SK-N-SH treated with all-trans-retinoic acid at 6 μM for 48 hours (cell line): Measurements from ENCODE around the gene SERPINE2.

Experiments
- ATAC-seq: fragments of 200-7000 bp; cut with Tn5 transposase; 3 replicates; pipeline ENCODE4 v1.9.1; 2020; ENCODE audit warnings: mild to moderate bottlenecking, moderate library complexity
- ARNTL ChIP-seq: fragments of 450-650 bp; formaldehyde crosslinking; IDR thresholded peaks from 2 replicates; pipeline ENCODE4 v1.5.0; 2020; ENCODE audit warnings: low read depth, mild to moderate bottlenecking, moderate library complexity, borderline replicate concordance
- BACH2 ChIP-seq: fragments of 250-450 bp; sonication (Bioruptor Pico); IDR thresholded peaks from 2 replicates; pipeline ENCODE4 v1.9.0; 2021; ENCODE audit warnings: mild to moderate bottlenecking, borderline replicate concordance
- CSDC2 ChIP-seq: fragments of 250-450 bp; sonication (Bioruptor Pico); IDR thresholded peaks from 2 replicates; pipeline ENCODE4 v1.5.0; 2020; ENCODE audit warnings: mild to moderate bottlenecking, moderate library complexity
- CSRNP3 ChIP-seq: fragments of 250-450 bp; sonication (Bioruptor Pico); IDR thresholded peaks from 2 replicates; pipeline ENCODE4 v1.5.1; 2021; ENCODE audit warnings: mild to moderate bottlenecking, moderate library complexity
- ESRRG ChIP-seq: fragments of 250-450 bp; sonication (Bioruptor Pico); IDR thresholded peaks from 2 replicates; pipeline ENCODE4 v1.6.1; 2021; ENCODE audit warnings: mild to moderate bottlenecking
- GLIS3 ChIP-seq: fragments of 250-450 bp; sonication (Bioruptor Pico); IDR thresholded peaks from 2 replicates; pipeline ENCODE4 v1.5.0; 2020; ENCODE audit warnings: mild to moderate bottlenecking, moderate library complexity
- ISL1 ChIP-seq: fragments of 250-450 bp; sonication (Bioruptor Pico); IDR thresholded peaks from 2 replicates; pipeline ENCODE4 v2.1.2; 2022; ENCODE audit warnings: mild to moderate bottlenecking, moderate library complexity
- OSR1 ChIP-seq: fragments of 250-450 bp; sonication (Bioruptor Pico); IDR thresholded peaks from 2 replicates; pipeline ENCODE4 v1.8.0; 2022; ENCODE audit warnings: moderate library complexity, mild to moderate bottlenecking, inconsistent platforms
- PATZ1 ChIP-seq: fragments of 250-450 bp; sonication (Bioruptor Pico); IDR thresholded peaks from 2 replicates; pipeline ENCODE4 v1.8.0; 2020; ENCODE audit warnings: mild to moderate bottlenecking, moderate library complexity, borderline replicate concordance
- POU6F1 ChIP-seq: fragments of 250-450 bp; sonication (Bioruptor Pico); IDR thresholded peaks from 2 replicates; pipeline ENCODE4 v1.8.0; 2021; ENCODE audit warnings: low read depth, mild to moderate bottlenecking, moderate library complexity, borderline replicate concordance
- PPARA ChIP-seq: fragments of 250-450 bp; sonication (Bioruptor Pico); IDR thresholded peaks from 2 replicates; pipeline ENCODE4 v1.5.0; 2020; ENCODE audit warnings: mild to moderate bottlenecking, borderline replicate concordance
- RARB ChIP-seq: fragments of 250-450 bp; sonication (Bioruptor Pico); IDR thresholded peaks from 2 replicates; pipeline ENCODE4 v1.8.0; 2021; ENCODE audit warnings: mild to moderate bottlenecking, moderate library complexity
- SNAI2 ChIP-seq: fragments of 250-450 bp; sonication (Bioruptor Pico); IDR thresholded peaks from 2 replicates; pipeline ENCODE4 v1.5.0; 2020; ENCODE audit warnings: mild to moderate bottlenecking, moderate library complexity
- TCF4 ChIP-seq: fragments of 250-450 bp; sonication (Bioruptor Pico); IDR thresholded peaks from 2 replicates; pipeline ENCODE4 v1.8.0; 2021; ENCODE audit warnings: mild to moderate bottlenecking, moderate library complexity, borderline replicate concordance
- TSHZ2 ChIP-seq: fragments of 250-450 bp; sonication (Bioruptor Pico); IDR thresholded peaks from 2 replicates; pipeline ENCODE4 v1.5.0; 2020; ENCODE audit warnings: mild to moderate bottlenecking, moderate library complexity
- ZC3H10 ChIP-seq: fragments of 250-450 bp; sonication (Bioruptor Pico); IDR thresholded peaks from 2 replicates; pipeline ENCODE4 v1.5.1; 2021; ENCODE audit warnings: mild to moderate bottlenecking, moderate library complexity
- ZFP3 ChIP-seq: fragments of 250-450 bp; sonication (Bioruptor Pico); IDR thresholded peaks from 2 replicates; pipeline ENCODE4 v1.5.0; 2020; ENCODE audit warnings: mild to moderate bottlenecking, moderate library complexity
- ZFP30 ChIP-seq: fragments of 450-650 bp; formaldehyde crosslinking; IDR thresholded peaks from 2 replicates; pipeline ENCODE4 v1.5.0; 2022; ENCODE audit warnings: mild to moderate bottlenecking, moderate library complexity
- ZNF565 ChIP-seq: fragments of 450-650 bp; formaldehyde crosslinking; conservative IDR thresholded peaks from 2 replicates; pipeline ENCODE4 v1.5.0; 2020; ENCODE audit warnings: low read depth, mild to moderate bottlenecking, moderate library complexity
- ZNF70 ChIP-seq: fragments of 450-650 bp; formaldehyde crosslinking; IDR thresholded peaks from 2 replicates; pipeline ENCODE4 v1.5.0; 2020; ENCODE audit warnings: mild to moderate bottlenecking, moderate library complexity

SERPINE2 gene

GRCh38 chr2:224011837-224012236 lies 27.2 kb downstream of the SERPINE2 start:
- no peak for ATAC-seq
- TF ChIP-seq PATZ1 (CRISPR knock-in tag) = no peak
- TF ChIP-seq, all 23 proteins: peak for 0

- peak; percentile 39; the same call in 2 of the 3 replicates for ATAC-seq
- TF ChIP-seq SNAI2 (CRISPR knock-in tag) (no peak), ZFP30 (CRISPR knock-in tag) (no peak), BACH2 (CRISPR knock-in tag) (no peak), ZNF565 (CRISPR knock-in tag) (no peak), TSHZ2 (no peak), PPARA (CRISPR knock-in tag) (no peak), ESRRG (CRISPR knock-in tag) (no peak), PATZ1 (CRISPR knock-in tag) (no peak), GLIS3 (no peak), RARB (CRISPR knock-in tag) (no peak), ZFP3 (CRISPR knock-in tag) (no peak), POU6F1 (CRISPR knock-in tag) (no peak), ISL1 (CRISPR knock-in tag) (no peak), TCF4 (CRISPR knock-in tag) (no peak), ARNTL (CRISPR knock-in tag) (no peak), CSRNP3 (CRISPR knock-in tag) (no peak), ZNF70 (no peak), OSR1 (CRISPR knock-in tag) (no peak), CSDC2 (CRISPR knock-in tag) (no peak), ZC3H10 (CRISPR knock-in tag) (no peak)
Observed at GRCh38 chr2:224009605-224010315, 29.3 kb downstream of the SERPINE2 start.

- TF ChIP-seq BACH2 (CRISPR knock-in tag) = 0 out of 2 replicates have a peak, but pooled peaks have one; percentile 40
- peak; percentile 95 for TF ChIP-seq TCF4 (CRISPR knock-in tag)
- peak; percentile 80 for TF ChIP-seq TSHZ2
- TF ChIP-seq ESRRG (CRISPR knock-in tag) = no peak
- no peak for TF ChIP-seq ZFP3 (CRISPR knock-in tag)
- TF ChIP-seq CSRNP3 (CRISPR knock-in tag) = no peak
- TF ChIP-seq ARNTL (CRISPR knock-in tag) = no peak
- peak; percentile 69; the same call in 2 of the 3 replicates for ATAC-seq
Observed at GRCh38 chr2:224008702-224009261, 30.3 kb downstream of the SERPINE2 start.
